Activated CD8-positive, alpha-beta memory T cell treated with anti-CD3 and anti-CD28 coated beads, Interleukin-2, amount 50 U/mL, for 1 hour (primary cell): ENCODE measurements around the gene CLDN5.

ENCODE experiments used
- DNase-seq: peaks from one replicate; pipeline ENCODE4 v3.0.0-alpha.2; 2020; ENCODE audit errors: extremely low read depth

The CLDN5 gene

GRCh38 chr22:19480789-19481188 lies 43.4 kb downstream of the CLDN5 start:
- DNase-seq: no peak

- DNase-seq: no peak
Measured at GRCh38 chr22:19480173-19480568, 44.0 kb downstream of the CLDN5 start.

- DNase-seq: peak; percentile 90
Measured at GRCh38 chr22:19479355-19480172, 44.6 kb downstream of the CLDN5 start, which contains the start of gene CDC45. Gene CDC45, plus strand, starts transcription at chr22:19479920. Its CDS starts 49 bp downstream, at chr22:19479969.

- peak; percentile 31 for DNase-seq
Measured at GRCh38 chr22:19478901-19479354, 45.3 kb downstream of the CLDN5 start, which contains the start of gene UFD1. Gene UFD1, minus strand, starts transcription at chr22:19479193. Its CDS starts 108 bp downstream, at chr22:19479085.

GRCh38 chr22:19478045-19478900 lies 45.9 kb downstream of the CLDN5 start:
- DNase-seq: no peak

GRCh38 chr22:19477321-19478044 lies 46.7 kb downstream of the CLDN5 start:
- DNase-seq: no peak

GRCh38 chr22:19476023-19476422 lies 48.2 kb downstream of the CLDN5 start:
- DNase-seq: no peak

GRCh38 chr22:19473578-19473977 lies 50.6 kb downstream of the CLDN5 start:
- no peak for DNase-seq
